ENCODE data around the gene DNAH11. TPM values are rescaled to one million over a fixed set of nuclear protein-coding genes. Genes with fewer than 3 reads are reported as not detected.

DNAH11 gene
- total and polyA plus RNA-seq, 2 of the 8 experiments (the other 6 are each of a cell fraction or from before 2014, with no cell fraction given): 1.8 to 4.9 TPM

DNA sequence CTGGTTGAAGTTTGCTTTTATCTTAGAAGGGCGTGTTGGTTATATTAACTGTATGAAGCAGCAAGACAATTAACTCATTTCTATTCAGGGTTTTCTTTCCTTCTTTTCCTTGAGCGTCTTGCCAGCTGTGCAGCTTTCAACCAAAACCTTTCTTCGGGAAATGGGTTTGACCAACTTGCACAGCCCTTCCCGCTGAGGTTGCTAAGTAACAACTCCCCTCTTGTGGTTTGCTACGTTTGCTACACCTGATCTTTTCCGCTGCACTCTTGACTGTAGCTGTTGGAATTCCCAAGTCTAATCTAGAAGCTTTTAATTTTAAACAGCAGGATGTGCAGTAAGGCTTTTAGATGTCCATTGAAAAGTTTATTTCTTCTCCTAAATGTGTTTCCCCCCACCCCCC is 286.0 kb downstream of the DNAH11 start:
- TF ChIP-seq KDM1A (IDR thresholded peaks at IDR 0.05; ENCODE audit: borderline replicate concordance, low read length) (no peak), RAD21 (IDR thresholded peaks at IDR 0.05 in 1 of 2, conservative IDR thresholded peaks at IDR 0.05 in 1 of 2; ENCODE audit: low read depth in 2 of 2, low read length in 2 of 2) (peak; percentile 54 to 57), BCL11A (IDR thresholded peaks at IDR 0.05; ENCODE audit: low read depth in 2 of 2, low read length in 2 of 2) (no peak), CBX8 (IDR thresholded peaks at IDR 0.05; ENCODE audit: borderline replicate concordance, low read depth, low read length) (no peak), SP1 (IDR thresholded peaks at IDR 0.05; ENCODE audit: low read depth, low read length) (no peak), SIN3A (conservative IDR thresholded peaks at IDR 0.05 in 1 of 2, IDR thresholded peaks at IDR 0.05 in 1 of 2; ENCODE audit: low read depth in 1 of 2, low read length in 2 of 2) (no peak), RFX5 (IDR thresholded peaks at IDR 0.05; ENCODE audit: borderline replicate concordance, low read depth, low read length) (no peak), CHD1 (IDR thresholded peaks at IDR 0.05; ENCODE audit: low read depth, low read length) (no peak)
- TF ChIP-seq, protein P1, sequence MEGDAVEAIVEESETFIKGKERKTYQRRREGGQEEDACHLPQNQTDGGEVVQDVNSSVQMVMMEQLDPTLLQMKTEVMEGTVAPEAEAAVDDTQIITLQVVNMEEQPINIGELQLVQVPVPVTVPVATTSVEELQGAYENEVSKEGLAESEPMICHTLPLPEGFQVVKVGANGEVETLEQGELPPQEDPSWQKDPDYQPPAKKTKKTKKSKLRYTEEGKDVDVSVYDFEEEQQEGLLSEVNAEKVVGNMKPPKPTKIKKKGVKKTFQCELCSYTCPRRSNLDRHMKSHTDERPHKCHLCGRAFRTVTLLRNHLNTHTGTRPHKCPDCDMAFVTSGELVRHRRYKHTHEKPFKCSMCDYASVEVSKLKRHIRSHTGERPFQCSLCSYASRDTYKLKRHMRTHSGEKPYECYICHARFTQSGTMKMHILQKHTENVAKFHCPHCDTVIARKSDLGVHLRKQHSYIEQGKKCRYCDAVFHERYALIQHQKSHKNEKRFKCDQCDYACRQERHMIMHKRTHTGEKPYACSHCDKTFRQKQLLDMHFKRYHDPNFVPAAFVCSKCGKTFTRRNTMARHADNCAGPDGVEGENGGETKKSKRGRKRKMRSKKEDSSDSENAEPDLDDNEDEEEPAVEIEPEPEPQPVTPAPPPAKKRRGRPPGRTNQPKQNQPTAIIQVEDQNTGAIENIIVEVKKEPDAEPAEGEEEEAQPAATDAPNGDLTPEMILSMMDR (IDR thresholded peaks at IDR 0.05; ENCODE audit: control extremely low read depth in 1 of 3, insufficient read depth in 1 of 3, low read depth in 1 of 3, low read length in 3 of 3): peak in 2 of 3 experiments; percentile 25 to 36; a peak in 2 of 4 replicates
- Histone ChIP-seq H3K4me3 (ENCODE audit: extremely low read depth in 1 of 4, insufficient read depth in 2 of 4, low read depth in 3 of 4, low read length in 4 of 4) (no peak overlapping the region), H3K4me1 (replicated peaks in 1 of 4; ENCODE audit: control insufficient read depth in 3 of 4, insufficient read depth in 4 of 4, low read length in 3 of 4) (no peaks in the 10 kb centered on the region), H4K8ac (ENCODE audit: extremely low read depth, insufficient read depth, low read length) (no peak overlapping the region), H3K79me2 (ENCODE audit: control insufficient read depth in 1 of 2, insufficient read depth in 2 of 2, low read length in 2 of 2) (no peaks in the 10 kb centered on the region), H3K27ac (ENCODE audit: low read depth, low read length) (no peak overlapping the region), H3K18ac (ENCODE audit: extremely low read depth, low read length) (no peak overlapping the region), H3K36me3 (ENCODE audit: control insufficient read depth in 2 of 4, insufficient read depth in 4 of 4, low read length in 3 of 4) (no peaks in the 10 kb centered on the region), H3K27me3 (replicated peaks in 1 of 4; ENCODE audit: control insufficient read depth in 3 of 4, extremely low read depth in 1 of 4, insufficient read depth in 3 of 4, low read length in 3 of 4) (no peaks in the 10 kb centered on the region), H3K14ac (ENCODE audit: insufficient read length) (no peak overlapping the region), H3K9ac (replicated peaks in 1 of 4; ENCODE audit: extremely low read depth in 1 of 4, low read depth in 3 of 4, low read length in 3 of 4) (no peak overlapping the region), H2BK5ac (ENCODE audit: low read depth, low read length) (no peak overlapping the region), H4K5ac (ENCODE audit: insufficient read length, low read depth, low read length) (no peak overlapping the region), H2AFZ (ENCODE audit: low read length) (no peak overlapping the region), H2BK12ac (ENCODE audit: low read depth, low read length) (no peak overlapping the region), H4K20me1 (replicated peaks in 1 of 2; ENCODE audit: control insufficient read depth in 1 of 2, insufficient read depth in 2 of 2, low read length in 2 of 2) (no peaks in the 10 kb centered on the region), H2BK20ac (ENCODE audit: low read length) (no peak overlapping the region), H3K23ac (ENCODE audit: insufficient read length) (no peak overlapping the region), H3K4me2 (ENCODE audit: insufficient read depth in 1 of 2, low read depth in 2 of 2, low read length in 2 of 2) (no peak overlapping the region), H2AK5ac (ENCODE audit: low read depth, low read length) (no peak overlapping the region), H2BK15ac (ENCODE audit: low read length) (no peak overlapping the region), H3K23me2 (ENCODE audit: low read depth, low read length) (no peaks in the 10 kb centered on the region), H2BK120ac (replicated peaks; ENCODE audit: low read depth, low read length) (no peak overlapping the region), H3K79me1 (ENCODE audit: low read depth, low read length) (no peaks in the 10 kb centered on the region), H3K9me3 (ENCODE audit: insufficient read depth in 2 of 2, low read depth in 1 of 2, low read length in 1 of 2) (no peaks in the 10 kb centered on the region), H4K91ac (replicated peaks; ENCODE audit: insufficient read length, low read length) (no peak overlapping the region), H3K4ac (replicated peaks; ENCODE audit: insufficient read length, low read depth, low read length) (no peak overlapping the region), H3K56ac (replicated peaks; ENCODE audit: insufficient read length, low read depth, low read length) (no peak overlapping the region)
- 61% methylated on average over 6 of the region's 6 CpGs; no CpG with 5 or more reads in 1 of the 2 experiments for WGBS, 2 experiments (ENCODE audit: extremely low coverage in 1 of 2, insufficient coverage in 1 of 2, insufficient read length in 1 of 2, insufficient replicate concordance in 2 of 2, low coverage in 1 of 2, low lambda C conversion rate in 2 of 2, missing lambda C conversion rate in 1 of 2)
- DNase-seq (ENCODE audit: low read depth in 1 of 2, low spot score in 2 of 2) (no peak), FAIRE-seq (peak; percentile 82)
- ChIA-PET CTCF (ENCODE audit: partially characterized antibody) (interaction anchor here (1.3 to 1.4 kb wide), 4 partner anchors 13 to 140 kb away, joined by 3 to 7 read pairs (median 4); no protein-coding TSS in a partner anchor), POLR2A (ENCODE audit: partially characterized antibody) (no interaction called here)
